PFSK-1 (cell line): ENCODE measurements around the gene KLHL1.

Experiments
- FOXP2 ChIP-seq: optimal IDR thresholded peaks from 2 replicates; pipeline ENCODE3; 2011; ENCODE audit warnings: borderline replicate concordance, control low read depth, inconsistent platforms; ENCODE audit not compliant: insufficient read depth; ENCODE audit errors: extremely low read length, extremely low read depth
- POLR2AphosphoS5 ChIP-seq: IDR thresholded peaks from 2 replicates; pipeline ENCODE4 v1.6.1; 2012; ENCODE audit warnings: low read depth, mild to moderate bottlenecking, control low read depth, low read length, moderate library complexity
- SIN3A ChIP-seq: IDR thresholded peaks from 2 replicates; pipeline ENCODE4 v1.6.1; 2012; ENCODE audit warnings: mild to moderate bottlenecking, low read length, moderate library complexity, borderline replicate concordance; ENCODE audit not compliant: insufficient read depth
- TAF1 ChIP-seq: IDR thresholded peaks from 2 replicates; pipeline ENCODE4 v1.6.1; 2012; ENCODE audit warnings: low read length, control low read depth, borderline replicate concordance; ENCODE audit not compliant: insufficient read depth
- TF ChIP-seq, protein P1 (sequence below), 2 experiments: IDR thresholded peaks; 2 replicates each; pipeline versions ENCODE4 v1.6.1 to v1.8.0; 2011 to 2012; ENCODE audit warnings: low read depth in 2 of 2, low read length in 2 of 2, control low read depth in 1 of 2, inconsistent platforms in 1 of 2, mild to moderate bottlenecking in 1 of 2, moderate library complexity in 1 of 2; ENCODE audit not compliant: insufficient read depth in 1 of 2

The KLHL1 gene

DNA sequence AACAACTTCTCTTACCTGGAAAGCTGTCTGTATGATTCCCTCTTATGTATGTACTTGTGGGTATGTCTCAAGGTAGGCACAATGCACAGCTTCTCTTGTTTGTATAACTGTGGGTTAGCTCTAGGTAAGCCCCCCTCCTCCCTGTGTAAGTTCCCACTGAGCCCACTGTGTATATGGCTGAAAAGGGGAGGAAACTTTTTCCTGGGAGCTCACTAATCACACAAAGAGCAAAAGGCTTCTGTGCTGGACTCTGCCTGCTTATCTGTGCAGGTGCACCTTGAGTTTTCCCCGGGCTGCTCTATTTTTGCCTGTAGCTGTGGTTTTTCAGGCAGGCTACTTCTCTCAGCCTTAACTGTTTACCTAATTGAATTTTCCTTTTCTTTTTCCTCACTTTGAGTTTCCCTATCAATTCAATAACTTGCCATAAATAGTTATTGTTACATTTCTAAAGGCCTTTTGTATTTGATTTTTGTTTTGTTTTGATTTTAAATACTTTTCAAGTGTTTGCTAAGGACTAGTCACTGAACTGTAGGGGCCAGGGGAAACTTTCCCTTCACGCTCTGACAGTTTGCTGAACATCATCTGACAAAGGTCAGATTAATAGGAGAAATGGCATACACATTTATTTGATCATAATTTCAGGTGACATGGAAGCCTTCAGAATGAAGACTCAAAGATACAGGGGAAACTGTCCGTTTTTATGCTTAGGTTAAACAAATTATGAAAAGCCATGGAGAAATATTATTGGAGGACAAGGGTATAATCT lies 424.1 kb downstream of the KLHL1 start:
- TF ChIP-seq POLR2AphosphoS5 (no peak), TAF1 (no peak), SIN3A (no peak), FOXP2 (no peak)
- TF ChIP-seq, protein P1, sequence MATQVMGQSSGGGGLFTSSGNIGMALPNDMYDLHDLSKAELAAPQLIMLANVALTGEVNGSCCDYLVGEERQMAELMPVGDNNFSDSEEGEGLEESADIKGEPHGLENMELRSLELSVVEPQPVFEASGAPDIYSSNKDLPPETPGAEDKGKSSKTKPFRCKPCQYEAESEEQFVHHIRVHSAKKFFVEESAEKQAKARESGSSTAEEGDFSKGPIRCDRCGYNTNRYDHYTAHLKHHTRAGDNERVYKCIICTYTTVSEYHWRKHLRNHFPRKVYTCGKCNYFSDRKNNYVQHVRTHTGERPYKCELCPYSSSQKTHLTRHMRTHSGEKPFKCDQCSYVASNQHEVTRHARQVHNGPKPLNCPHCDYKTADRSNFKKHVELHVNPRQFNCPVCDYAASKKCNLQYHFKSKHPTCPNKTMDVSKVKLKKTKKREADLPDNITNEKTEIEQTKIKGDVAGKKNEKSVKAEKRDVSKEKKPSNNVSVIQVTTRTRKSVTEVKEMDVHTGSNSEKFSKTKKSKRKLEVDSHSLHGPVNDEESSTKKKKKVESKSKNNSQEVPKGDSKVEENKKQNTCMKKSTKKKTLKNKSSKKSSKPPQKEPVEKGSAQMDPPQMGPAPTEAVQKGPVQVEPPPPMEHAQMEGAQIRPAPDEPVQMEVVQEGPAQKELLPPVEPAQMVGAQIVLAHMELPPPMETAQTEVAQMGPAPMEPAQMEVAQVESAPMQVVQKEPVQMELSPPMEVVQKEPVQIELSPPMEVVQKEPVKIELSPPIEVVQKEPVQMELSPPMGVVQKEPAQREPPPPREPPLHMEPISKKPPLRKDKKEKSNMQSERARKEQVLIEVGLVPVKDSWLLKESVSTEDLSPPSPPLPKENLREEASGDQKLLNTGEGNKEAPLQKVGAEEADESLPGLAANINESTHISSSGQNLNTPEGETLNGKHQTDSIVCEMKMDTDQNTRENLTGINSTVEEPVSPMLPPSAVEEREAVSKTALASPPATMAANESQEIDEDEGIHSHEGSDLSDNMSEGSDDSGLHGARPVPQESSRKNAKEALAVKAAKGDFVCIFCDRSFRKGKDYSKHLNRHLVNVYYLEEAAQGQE (IDR thresholded peaks at IDR 0.05; ENCODE audit: insufficient read depth in 1 of 2, low read depth in 2 of 2, low read length in 2 of 2) = no peak

DNA sequence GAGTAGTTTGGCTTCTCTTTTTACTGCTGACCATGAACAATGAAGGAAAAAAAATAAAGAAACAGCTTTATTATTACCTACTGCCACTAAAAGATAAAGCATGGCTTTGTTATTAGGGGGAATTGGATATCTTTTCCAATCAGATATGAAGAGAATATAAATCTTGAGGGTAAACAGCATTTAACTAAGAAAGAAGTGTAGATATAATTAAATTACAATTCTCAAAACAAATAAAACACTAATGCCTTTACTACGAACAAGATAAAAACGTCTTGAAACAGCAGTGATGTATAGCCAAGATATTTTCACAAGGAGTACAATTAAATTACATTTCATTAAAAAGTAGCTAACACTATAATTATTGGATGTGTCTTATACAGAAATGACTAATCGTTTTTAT lies 426.5 kb downstream of the KLHL1 start:
- TF ChIP-seq TAF1 = no peak
- TF ChIP-seq POLR2AphosphoS5 = no peak
- TF ChIP-seq, protein P1 (IDR thresholded peaks at IDR 0.05; ENCODE audit: insufficient read depth in 1 of 2, low read depth in 2 of 2, low read length in 2 of 2) = no peak
- no peak for TF ChIP-seq FOXP2
- TF ChIP-seq SIN3A = no peak

DNA sequence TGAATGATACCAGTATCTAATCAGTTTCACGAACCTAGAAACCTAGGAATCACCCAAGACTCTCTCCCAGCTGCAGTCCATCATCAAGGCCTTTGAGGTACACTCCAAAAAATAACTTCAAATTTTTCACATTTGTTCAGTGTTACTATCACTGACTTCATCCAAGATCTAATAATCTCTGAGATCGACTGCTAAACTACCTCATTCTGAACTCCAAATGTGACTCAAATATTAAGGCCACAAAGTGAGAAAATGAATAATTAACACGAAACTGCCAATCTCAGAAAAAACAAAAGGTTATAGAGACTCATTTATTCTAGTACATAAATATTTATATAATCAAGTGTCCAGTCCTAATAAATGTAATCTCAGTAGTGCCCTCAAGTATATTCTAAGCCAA lies 430.9 kb downstream of the KLHL1 start:
- TF ChIP-seq TAF1 (no peak), SIN3A (no peak), FOXP2 (no peak), POLR2AphosphoS5 (no peak)
- TF ChIP-seq, protein P1 (IDR thresholded peaks at IDR 0.05; ENCODE audit: insufficient read depth in 1 of 2, low read depth in 2 of 2, low read length in 2 of 2) = no peak

DNA sequence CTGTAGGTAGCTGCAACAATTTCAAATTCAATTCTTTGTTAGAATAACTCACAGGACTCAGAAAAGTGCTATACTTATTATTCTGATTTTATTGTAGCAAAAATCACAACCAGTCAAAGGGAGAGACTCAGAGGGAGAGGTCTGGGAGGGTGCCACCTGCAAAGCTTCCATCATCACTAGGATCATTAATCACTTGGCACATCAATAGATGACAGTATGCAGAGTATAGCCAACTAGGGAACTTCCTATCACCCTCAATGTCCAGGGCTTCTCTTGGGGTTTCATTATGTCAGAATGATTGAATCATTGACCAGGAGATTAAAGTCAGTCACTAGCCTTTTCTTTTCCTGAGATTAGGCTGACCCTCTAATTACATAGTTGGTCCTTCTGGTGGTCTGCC lies 432.0 kb downstream of the KLHL1 start:
- TF ChIP-seq TAF1 = no peak
- no peak for TF ChIP-seq SIN3A
- TF ChIP-seq, protein P1 (IDR thresholded peaks at IDR 0.05; ENCODE audit: insufficient read depth in 1 of 2, low read depth in 2 of 2, low read length in 2 of 2) = no peak
- TF ChIP-seq POLR2AphosphoS5 = no peak
- TF ChIP-seq FOXP2 = no peak

DNA sequence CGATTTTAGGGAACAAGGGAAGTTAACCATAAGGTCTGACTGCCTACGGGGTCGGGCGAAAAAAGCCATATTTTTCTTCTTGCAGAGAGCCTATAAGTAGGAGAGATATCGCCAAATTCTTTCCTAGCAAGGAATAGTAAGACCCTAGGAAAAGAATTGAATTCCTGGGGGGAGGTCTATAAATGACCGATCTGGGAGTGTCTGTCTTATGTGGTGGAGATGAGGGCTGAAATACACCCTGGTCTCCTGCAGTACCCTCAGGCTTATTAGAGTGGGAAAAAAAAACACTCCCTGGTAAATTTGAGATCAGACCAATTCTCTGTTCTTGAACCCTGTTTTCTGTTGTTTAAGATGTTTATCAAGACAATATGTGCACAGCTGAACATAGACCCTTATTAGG lies 448.1 kb downstream of the KLHL1 start:
- no peak for TF ChIP-seq POLR2AphosphoS5
- TF ChIP-seq FOXP2 = no peak
- no peak for TF ChIP-seq SIN3A
- TF ChIP-seq TAF1 = no peak
- TF ChIP-seq, protein P1 (IDR thresholded peaks at IDR 0.05; ENCODE audit: insufficient read depth in 1 of 2, low read depth in 2 of 2, low read length in 2 of 2) = no peak
